C4-2B (cell line): Measurements from ENCODE around the gene FBRSL1.

Experiments used
- CTCF ChIP-seq: fragments of 450-650 bp; conservative IDR thresholded peaks from 2 replicates; pipeline ENCODE4 v1.5.1; 2017; ENCODE audit warnings: mild to moderate bottlenecking
- ZFX ChIP-seq: fragments of 450-650 bp; IDR thresholded peaks from 2 replicates; pipeline ENCODE4 v1.6.1; 2017

DNA sequence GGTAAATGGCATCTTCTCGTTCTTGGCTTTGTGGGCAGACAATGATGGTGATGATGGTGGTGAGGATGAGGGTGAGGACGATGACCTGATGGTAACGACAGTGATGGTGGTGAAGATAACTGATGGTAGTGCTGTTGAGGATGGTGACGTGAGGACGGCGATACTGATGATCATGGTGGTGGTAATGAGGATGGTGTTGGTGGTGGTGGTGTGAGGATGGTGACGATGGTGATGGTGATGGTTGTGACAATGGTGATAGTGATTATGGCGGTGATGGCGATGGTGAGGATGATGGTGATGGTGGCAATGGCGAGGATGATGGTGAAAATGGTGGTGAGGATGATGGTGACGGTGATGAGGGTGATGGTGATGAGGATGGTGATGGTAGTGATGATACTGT lies 54.5 kb downstream of the FBRSL1 start:
- TF ChIP-seq CTCF: no peak
- no peak for TF ChIP-seq ZFX
